HepG2 (cell line): ENCODE measurements around the gene RTN1. TPM values are rescaled to one million over a fixed set of nuclear protein-coding genes. Genes with fewer than 3 reads are reported as not detected.

Experiments
- ATAC-seq: fragments of 200-7000 bp; cut with Tn5 transposase; 3 replicates; pipeline ENCODE4 v1.9.1; 2020; ENCODE audit warnings: mild to moderate bottlenecking, moderate library complexity
- BruUV-seq: library from RNA; stranded (reverse); fragments of 400-500 nt; replicated peaks from 2 replicates; lab custom pipeline; 2021; lab: Mats Ljungman, UMichigan
- CTCF ChIA-PET: fragments of 300-600 bp; formaldehyde crosslinking; extraction: SDS; loops from one replicate; lab custom pipeline; 2021; ENCODE audit warnings: low total read pairs, inconsistent platforms, low intra/inter-chr PET ratio; lab: Yijun Ruan, JAX
- POLR2A ChIA-PET: fragments of 350-600 bp; sonication (Branson Sonifier 250); formaldehyde crosslinking; loops from one replicate; lab custom pipeline; 2020; ENCODE audit warnings: antibody characterized with exemption, inconsistent platforms; lab: Yijun Ruan, JAX
- DNase-seq: peaks from one replicate; pipeline ENCODE4 v3.0.0-alpha.2; 2015; ENCODE audit warnings: low spot score
- FAIRE-seq: peaks from 3 replicates; lab custom pipeline; 2011; peaks lifted over from hg19 to GRCh38; lab: Jason Lieb, UNC
- H2AFZ ChIP-seq: one replicate; pipeline ENCODE4 v1.6.1; 2011; ENCODE audit warnings: low read length, inconsistent platforms
- H3K27ac ChIP-seq: fragments of 300-600 bp; 3 replicates; pipeline ENCODE4 v1.8.0; 2011; ENCODE audit warnings: mixed run types, mild to moderate bottlenecking, mixed read lengths, low read length, inconsistent platforms; ENCODE audit not compliant: insufficient read depth; ENCODE audit errors: extremely low read length
- H3K27me3 ChIP-seq, 2 experiments: fragments of 200-600 bp in 1 of 2; 2 replicates in 1 of 2; 3 replicates in 1 of 2; pipeline versions ENCODE4 v1.6.0 to v1.8.0; 2011; ENCODE audit warnings: low read length in 2 of 2, mild to moderate bottlenecking in 2 of 2, moderate library complexity in 2 of 2, inconsistent platforms in 1 of 2; ENCODE audit not compliant: insufficient read depth in 2 of 2, control insufficient read depth in 1 of 2
- H3K36me3 ChIP-seq, 2 experiments: fragments of 200-600 bp in 1 of 2; replicated peaks in 1 of 2; 2 replicates in 1 of 2; 3 replicates in 1 of 2; pipeline versions ENCODE4 v1.5.1 to v1.8.0; 2011; ENCODE audit warnings: low read length in 2 of 2, inconsistent platforms in 1 of 2; ENCODE audit not compliant: insufficient read depth in 2 of 2, control insufficient read depth in 1 of 2
- H3K4me1 ChIP-seq: 2 replicates; pipeline ENCODE4 v1.5.1; 2012; ENCODE audit warnings: low read length, inconsistent platforms; ENCODE audit not compliant: insufficient read depth
- H3K4me2 ChIP-seq: 2 replicates; pipeline ENCODE4 v1.6.0; 2011; ENCODE audit warnings: low read depth, low read length, inconsistent platforms
- H3K4me3 ChIP-seq, 3 experiments: fragments of 200-600 bp in 1 of 3; sonication (generic), shearing (Covaris generic) in 1 of 3; replicated peaks in 1 of 3; 2 replicates each; pipeline ENCODE4 v1.5.1; 2011 to 2016; ENCODE audit warnings: low read length in 3 of 3, inconsistent platforms in 2 of 3, low read depth in 2 of 3, mild to moderate bottlenecking in 2 of 3, control low read depth in 1 of 3, mixed read lengths in 1 of 3; ENCODE audit not compliant: insufficient read depth in 1 of 3
- H3K79me2 ChIP-seq: one replicate; pipeline ENCODE4 v1.6.1; 2011; ENCODE audit warnings: low read length, inconsistent platforms; ENCODE audit not compliant: insufficient read depth
- H3K9ac ChIP-seq: 2 replicates; pipeline ENCODE4 v1.6.0; 2011; ENCODE audit warnings: mild to moderate bottlenecking, low read depth, low read length, inconsistent platforms; ENCODE audit not compliant: insufficient read depth
- H3K9me3 ChIP-seq: 2 replicates; pipeline ENCODE4 v1.5.1; 2012; ENCODE audit warnings: mild to moderate bottlenecking, low read length
- H4K20me1 ChIP-seq: 2 replicates; pipeline ENCODE4 v1.6.0; 2011; ENCODE audit warnings: inconsistent platforms, mild to moderate bottlenecking, low read length, moderate library complexity; ENCODE audit not compliant: insufficient read depth
- ARID5B ChIP-seq: IDR thresholded peaks from 2 replicates; pipeline ENCODE4 v1.4.0; 2020; ENCODE audit warnings: mild to moderate bottlenecking, missing genetic modification reagents
- ATF7 ChIP-seq, 2 experiments: fragments of 450-650 bp in 1 of 2; sonication (generic) in 1 of 2; formaldehyde crosslinking in 1 of 2; IDR thresholded peaks; 2 replicates each; pipeline versions ENCODE4 v1.4.0 to v1.6.1; 2016 to 2020; ENCODE audit warnings: antibody characterized with exemption in 1 of 2, mild to moderate bottlenecking in 1 of 2, missing genetic modification reagents in 1 of 2
- CREB1 ChIP-seq, 2 experiments: fragments of 450-650 bp in 1 of 2; IDR thresholded peaks; 2 replicates each; pipeline ENCODE4 v1.6.1; 2016 to 2017; ENCODE audit warnings: control low read depth in 1 of 2, mild to moderate bottlenecking in 1 of 2, missing compliant biosample characterization in 1 of 2, missing genetic modification characterization in 1 of 2
- ELF3 ChIP-seq: IDR thresholded peaks from 2 replicates; pipeline ENCODE4 v1.6.1; 2016; ENCODE audit warnings: missing genetic modification reagents, missing compliant biosample characterization
- FOXC1 ChIP-seq: sonication (generic); formaldehyde crosslinking; IDR thresholded peaks from 2 replicates; pipeline ENCODE4 v1.8.0; 2022; ENCODE audit warnings: mild to moderate bottlenecking, missing genetic modification reagents, borderline replicate concordance
- HDAC2 ChIP-seq: sonication (generic); formaldehyde crosslinking; IDR thresholded peaks from 2 replicates; pipeline ENCODE4 v1.4.0; 2020; ENCODE audit warnings: missing genetic modification reagents
- IRF1 ChIP-seq: sonication (generic); formaldehyde crosslinking; IDR thresholded peaks from 2 replicates; pipeline ENCODE4 v1.4.0; 2020; ENCODE audit warnings: low read depth, mild to moderate bottlenecking, missing genetic modification reagents
- NCOA2 ChIP-seq: sonication (generic); formaldehyde crosslinking; IDR thresholded peaks from 2 replicates; pipeline ENCODE4 v1.8.0; 2022; ENCODE audit warnings: inconsistent platforms
- ZNF136 ChIP-seq: sonication (generic); formaldehyde crosslinking; IDR thresholded peaks from 2 replicates; pipeline ENCODE4 v1.8.1; 2022; ENCODE audit warnings: low read depth, mild to moderate bottlenecking, moderate library complexity, missing genetic modification reagents
- ZNF441 ChIP-seq: sonication (generic); formaldehyde crosslinking; IDR thresholded peaks from 2 replicates; pipeline ENCODE4 v1.7.0; 2021; ENCODE audit warnings: missing genetic modification reagents, borderline replicate concordance
- ZNF556 ChIP-seq: sonication (generic); formaldehyde crosslinking; IDR thresholded peaks from 2 replicates; pipeline ENCODE4 v1.4.0; 2020; ENCODE audit warnings: mild to moderate bottlenecking, missing genetic modification reagents, borderline replicate concordance
- ZNF644 ChIP-seq: IDR thresholded peaks from 2 replicates; pipeline ENCODE4 v1.6.1; 2016; ENCODE audit warnings: low read depth
- WGBS: methylation state at CpG from one replicate; pipeline ENCODE4 v1.1.6; 2017; ENCODE audit warnings: low lambda C conversion rate; 5-methylcytosine and 5-hydroxymethylcytosine counted together
- in situ Hi-C: cut with HindIII; loops from 2 replicates; pipeline ENCODE4 v1.10.0; 2017; ENCODE audit warnings: low pct_unique_long_range_greater_than_20kb; ENCODE audit not compliant: extremely low pct_ligation_motif_present
- intact Hi-C: fragments of 100-400 bp; cut with micrococcal nuclease; formaldehyde crosslinking; loops from one replicate; pipeline ENCODE4 v1.10.0; 2022; ENCODE audit not compliant: unreplicated experiment
- polyA plus RNA-seq, 8 experiments: library from polyadenylated mRNA; depleted of rRNA in 3 of 8; stranded (reverse) in 7 of 8; unstranded in 1 of 8; fragments of >200 nt; fragmentation: Illumina TruSeq in 4 of 8; extraction: Trizol in 4 of 8; gene quantifications; 2 replicates each; pipeline versions ENCODE4 v1.2.1 to v1.2.3, GENCODE V29; 2011 to 2016; ENCODE audit warnings: low read depth in 4 of 8, missing spikeins in 1 of 8, mixed read lengths in 1 of 8; ENCODE audit not compliant: insufficient read depth in 1 of 8
- total RNA-seq, 5 experiments: library from RNA; depleted of rRNA; stranded (reverse); fragments of >200 nt; fragmentation: Illumina TruSeq; extraction: Trizol; gene quantifications; 2 replicates each; pipeline ENCODE4 v1.2.3, GENCODE V29; 2016; ENCODE audit warnings: low read depth in 1 of 5
- TF ChIP-seq, protein P1 (sequence below): IDR thresholded peaks from 2 replicates; pipeline ENCODE4 v1.6.1; 2016; ENCODE audit warnings: mild to moderate bottlenecking, missing biosample characterization, missing genetic modification reagents

RTN1 gene
- total and polyA plus RNA-seq, 2 of the 13 experiments (the other 11 are each of a cell fraction or from before 2014, with no cell fraction given): 0.04 to 0.18 TPM

- Histone ChIP-seq H3K27me3 (no peaks in the 10 kb centered on the region; a peak in 1 of 5 replicates), H3K79me2 (no peaks in the 10 kb centered on the region), H4K20me1 (no peaks in the 10 kb centered on the region), H3K4me3 (no peak overlapping the region), H3K9ac (no peak overlapping the region), H3K4me2 (no peak overlapping the region), H2AFZ (no peak overlapping the region), H3K4me1 (no peaks in the 10 kb centered on the region), H3K9me3 (no peaks in the 10 kb centered on the region), H3K36me3 (no peaks in the 10 kb centered on the region), H3K27ac (no peak overlapping the region)
- CTCF ChIA-PET: no interaction called here
- in situ Hi-C loops (no loop called here), intact Hi-C loops (no loop called here)
- TF ChIP-seq HDAC2 (CRISPR knock-in tag): no peak
- TF ChIP-seq IRF1 (CRISPR knock-in tag): no peak
- TF ChIP-seq NCOA2 (CRISPR knock-in tag): no peak
- no peak for TF ChIP-seq ZNF136 (CRISPR knock-in tag)
- no peak for TF ChIP-seq ELF3 (CRISPR knock-in tag)
- TF ChIP-seq, protein P1, sequence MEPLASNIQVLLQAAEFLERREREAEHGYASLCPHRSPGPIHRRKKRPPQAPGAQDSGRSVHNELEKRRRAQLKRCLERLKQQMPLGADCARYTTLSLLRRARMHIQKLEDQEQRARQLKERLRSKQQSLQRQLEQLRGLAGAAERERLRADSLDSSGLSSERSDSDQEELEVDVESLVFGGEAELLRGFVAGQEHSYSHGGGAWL (CRISPR knock-in tag): no peak
- no peak for TF ChIP-seq FOXC1 (CRISPR knock-in tag)
- no peak for TF ChIP-seq ZNF441
- no peak for FAIRE-seq
- 0% methylated on average over 2 of the region's 2 CpGs for WGBS
- DNase-seq: no peak
- BruUV-seq: no TSS peak
- ATAC-seq: no peak
- POLR2A ChIA-PET: no interaction called here
Observed at GRCh38 chr14:59852350-59852749, 18.2 kb downstream of the RTN1 start.

- TF ChIP-seq ZNF556 (CRISPR knock-in tag): no peak
- TF ChIP-seq ATF7 (IDR thresholded peaks at IDR 0.05): peak; percentile 80
- no peak for TF ChIP-seq ATF7 (CRISPR knock-in tag; IDR thresholded peaks at IDR 0.05)
- TF ChIP-seq ARID5B (CRISPR knock-in tag): no peak
- peak; percentile 77 for TF ChIP-seq CREB1 (IDR thresholded peaks at IDR 0.05)
- TF ChIP-seq CREB1 (CRISPR knock-in tag; IDR thresholded peaks at IDR 0.05): no peak
- no peak for TF ChIP-seq ZNF644
- Histone ChIP-seq H3K9ac (no peak overlapping the region), H3K4me3 (no peak overlapping the region), H3K9me3 (no peaks in the 10 kb centered on the region), H3K4me2 (no peak overlapping the region), H3K79me2 (no peaks in the 10 kb centered on the region), H3K36me3 (no peaks in the 10 kb centered on the region), H3K27me3 (no peaks in the 10 kb centered on the region; a peak in 1 of 5 replicates), H2AFZ (no peak overlapping the region), H4K20me1 (no peaks in the 10 kb centered on the region), H3K27ac (no peak overlapping the region), H3K4me1 (no peaks in the 10 kb centered on the region)
- intact Hi-C loops (no loop called here), in situ Hi-C loops (no loop called here)
- DNase-seq (no peak), FAIRE-seq (no peak), ATAC-seq (no peak)
- WGBS: 0% methylated on average over 2 of the region's 2 CpGs
- no TSS peak for BruUV-seq
- ChIA-PET CTCF (no interaction called here), POLR2A (no interaction called here)
Observed at GRCh38 chr14:59850458-59850857, 20.1 kb downstream of the RTN1 start.
